ENCODE measurements around the gene LCLAT1. TPM values are rescaled to one million over a fixed set of nuclear protein-coding genes. Genes with fewer than 3 reads are reported as not detected.

LCLAT1 gene
- total and polyA plus RNA-seq, 4 donors = 2.3 to 22.3 (median 9.4) TPM

DNA sequence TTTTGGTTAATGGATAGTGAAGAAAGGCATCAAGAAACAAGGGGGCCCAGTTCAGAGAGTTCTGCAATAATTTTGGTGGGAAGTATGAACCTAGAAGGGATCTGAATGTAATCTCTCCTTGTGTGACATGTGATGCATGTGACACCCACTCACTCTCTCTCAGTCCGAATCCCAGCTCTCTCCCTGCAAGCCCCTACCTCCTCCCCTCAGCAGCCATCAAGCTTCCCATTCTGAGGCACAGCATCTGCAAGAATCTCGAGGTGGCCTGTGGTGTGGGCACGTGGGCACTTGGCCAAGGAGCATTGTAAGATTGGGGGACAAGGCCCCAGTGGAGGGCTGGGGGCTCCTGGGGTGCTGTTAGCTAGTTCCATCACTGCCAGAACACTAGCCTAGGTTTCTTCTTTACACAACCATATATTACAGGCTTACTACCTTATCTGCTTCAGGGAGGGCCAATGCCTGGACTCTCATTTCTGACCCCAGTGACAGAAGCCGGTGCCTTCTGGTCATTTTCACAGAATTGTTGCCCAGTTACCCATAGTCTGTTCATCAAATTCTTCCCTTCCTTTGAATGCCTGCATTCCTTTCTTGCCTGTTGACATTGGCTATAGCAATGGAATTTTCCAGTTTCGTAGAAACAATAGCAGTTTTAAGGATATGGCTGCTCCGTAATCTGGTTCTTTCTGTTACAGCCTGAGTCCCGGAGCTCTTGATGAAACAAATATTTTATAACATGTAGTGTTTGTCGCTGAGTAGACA, 13.3 kb upstream of the LCLAT1 start:
- Histone ChIP-seq H3K4me3 (ENCODE audit: low read length in 2 of 2) (no peak overlapping the region), H3K4me1 (ENCODE audit: control insufficient read depth in 1 of 2, insufficient read depth in 2 of 2, low read length in 2 of 2) (peaks cover 0 to 1% of the 10 kb centered on the region in 2 donors), H3K27ac (ENCODE audit: low read depth in 1 of 2, low read length in 2 of 2) (peak overlapping the region in 1 of 2 donors; percentile 96), H3K9me3 (ENCODE audit: control insufficient read depth, low read length) (no peaks in the 10 kb centered on the region), H3K36me3 (ENCODE audit: control insufficient read depth in 1 of 2, insufficient read depth in 2 of 2, low read length in 1 of 2) (no peaks in the 10 kb centered on the region), H3K27me3 (ENCODE audit: control insufficient read depth in 1 of 2, insufficient read depth in 2 of 2, low read length in 1 of 2) (no peaks in the 10 kb centered on the region)
- WGBS, 2 donors = 13 to 14% methylated on average over 8 of the region's 8 CpGs
- ATAC-seq (ENCODE audit: low FRiP score) = no peak
- DNase-seq = no peak
- intact Hi-C loops (cut with DNase I) = no loop called here

DNA sequence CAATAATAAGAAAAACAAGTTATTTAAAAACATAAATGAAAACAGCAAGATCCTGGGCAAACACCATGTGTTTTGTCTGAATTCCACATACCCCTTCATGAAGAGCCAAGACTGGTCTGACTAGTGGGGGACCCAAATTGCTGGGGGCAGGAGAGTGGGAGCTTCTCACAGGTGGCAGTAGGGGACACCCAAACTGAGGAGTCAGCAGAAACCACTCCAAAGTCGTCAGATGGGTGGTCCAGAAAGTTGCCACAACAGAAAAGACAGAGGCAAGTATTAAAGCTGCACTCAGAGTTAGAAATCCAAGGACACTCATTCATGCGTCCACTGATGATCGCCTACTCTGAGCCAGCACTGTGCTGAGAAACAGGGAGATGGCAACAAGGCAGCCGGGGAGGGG, 12.3 kb upstream of the LCLAT1 start:
- DNase-seq (no peak), ATAC-seq (ENCODE audit: low FRiP score) (no peak)
- Histone ChIP-seq H3K36me3 (ENCODE audit: control insufficient read depth in 1 of 2, insufficient read depth in 2 of 2, low read length in 1 of 2) (no peaks in the 10 kb centered on the region), H3K27ac (ENCODE audit: low read depth in 1 of 2, low read length in 2 of 2) (peak overlapping the region in 1 of 2 donors; percentile 42), H3K4me3 (ENCODE audit: low read length in 2 of 2) (no peak overlapping the region), H3K27me3 (ENCODE audit: control insufficient read depth in 1 of 2, insufficient read depth in 2 of 2, low read length in 1 of 2) (no peaks in the 10 kb centered on the region), H3K9me3 (ENCODE audit: control insufficient read depth, low read length) (no peaks in the 10 kb centered on the region), H3K4me1 (ENCODE audit: control insufficient read depth in 1 of 2, insufficient read depth in 2 of 2, low read length in 2 of 2) (peaks cover 0 to 1% of the 10 kb centered on the region in 2 donors)
- intact Hi-C loops (cut with DNase I) = no loop called here
- WGBS, 2 donors = 81 to 84% methylated on average over 4 of the region's 4 CpGs

DNA sequence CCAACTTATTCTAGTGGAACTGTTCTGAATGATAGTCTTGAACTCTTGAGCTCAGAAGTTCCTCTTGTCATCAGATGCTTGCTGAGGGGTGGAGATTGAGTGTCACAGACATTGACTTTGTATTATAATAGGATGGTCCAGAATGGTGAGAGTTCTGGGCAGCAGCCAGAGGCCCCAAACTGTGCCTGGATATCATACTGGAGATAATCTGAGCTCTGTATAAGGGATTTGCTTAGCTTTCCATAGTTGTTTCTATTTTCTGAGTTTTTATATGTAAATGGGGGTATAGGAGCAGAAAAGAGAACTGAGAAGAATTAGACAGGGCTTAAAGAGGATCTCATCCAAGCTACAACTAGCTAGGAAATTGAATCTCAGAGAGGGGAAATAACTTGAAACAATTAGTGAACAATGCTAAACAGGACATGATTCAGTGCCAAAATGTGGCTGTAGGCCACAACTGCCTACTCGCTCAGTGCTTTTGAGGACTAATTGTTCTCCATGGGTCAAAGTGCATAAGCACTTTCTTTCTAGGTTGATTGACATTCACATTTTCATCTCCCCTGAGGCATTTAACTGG, 10.1 kb upstream of the LCLAT1 start:
- ATAC-seq (ENCODE audit: low FRiP score) = no peak

DNA sequence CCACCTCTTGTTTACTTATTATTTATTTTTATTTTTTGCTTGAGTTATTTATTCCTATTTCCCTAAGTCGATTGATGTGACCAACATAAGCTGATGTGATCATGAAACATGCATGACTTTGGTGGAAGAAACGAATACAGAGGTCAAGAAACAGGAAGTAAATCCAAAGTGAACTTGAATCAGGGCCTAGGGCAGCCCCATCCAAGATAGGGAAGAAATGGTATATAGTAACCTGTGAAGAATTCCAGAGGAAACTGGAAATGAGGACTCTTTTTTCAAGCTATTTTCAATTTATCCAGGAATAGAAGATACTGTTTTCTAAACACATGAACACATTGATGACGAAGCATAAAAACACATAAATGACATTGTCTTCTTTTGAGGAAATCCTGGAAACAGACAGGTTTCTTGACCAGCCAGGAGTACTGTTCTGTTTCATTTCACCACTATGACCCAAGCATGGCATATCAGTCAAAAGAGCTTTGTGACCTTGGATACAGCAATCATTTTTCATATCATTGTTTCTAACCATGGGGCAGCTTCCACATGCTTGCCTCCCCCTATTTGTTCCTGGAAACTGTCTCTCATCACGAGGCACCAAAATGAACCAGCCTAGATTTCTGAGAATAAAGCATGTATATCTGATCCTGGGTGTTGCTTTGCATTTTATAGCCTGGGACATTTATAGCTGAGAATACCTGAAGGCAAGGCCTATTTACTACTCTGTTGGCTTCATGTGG, 9.1 kb upstream of the LCLAT1 start:
- intact Hi-C loops (cut with DNase I) = no loop called here
- Histone ChIP-seq H3K4me1 (ENCODE audit: control insufficient read depth in 1 of 2, insufficient read depth in 2 of 2, low read length in 2 of 2) (peaks cover 0 to 1% of the 10 kb centered on the region in 2 donors), H3K27me3 (ENCODE audit: control insufficient read depth in 1 of 2, insufficient read depth in 2 of 2, low read length in 1 of 2) (no peaks in the 10 kb centered on the region), H3K4me3 (ENCODE audit: low read length in 2 of 2) (no peak overlapping the region), H3K27ac (ENCODE audit: low read depth in 1 of 2, low read length in 2 of 2) (peak overlapping the region in 1 of 2 donors; percentile 67), H3K36me3 (ENCODE audit: control insufficient read depth in 1 of 2, insufficient read depth in 2 of 2, low read length in 1 of 2) (no peaks in the 10 kb centered on the region), H3K9me3 (ENCODE audit: control insufficient read depth, low read length) (no peaks in the 10 kb centered on the region)
- ATAC-seq (ENCODE audit: low FRiP score) = no peak
- WGBS, 2 donors = 67 to 68% methylated on average over 4 of the region's 4 CpGs
- no peak for DNase-seq

More for the DNA sequence above, 10.1 kb upstream of the LCLAT1 start:
- Histone ChIP-seq H3K4me3 (ENCODE audit: low read length in 2 of 2) (no peak overlapping the region), H3K27me3 (ENCODE audit: control insufficient read depth in 1 of 2, insufficient read depth in 2 of 2, low read length in 1 of 2) (no peaks in the 10 kb centered on the region), H3K4me1 (ENCODE audit: control insufficient read depth in 1 of 2, insufficient read depth in 2 of 2, low read length in 2 of 2) (peaks cover 0 to 1% of the 10 kb centered on the region in 2 donors), H3K27ac (ENCODE audit: low read depth in 1 of 2, low read length in 2 of 2) (no peak overlapping the region), H3K36me3 (ENCODE audit: control insufficient read depth in 1 of 2, insufficient read depth in 2 of 2, low read length in 1 of 2) (no peaks in the 10 kb centered on the region), H3K9me3 (ENCODE audit: control insufficient read depth, low read length) (no peaks in the 10 kb centered on the region)
- WGBS, 2 donors = 64 to 77% methylated on average over 1 of the region's 1 CpG
- intact Hi-C loops (cut with DNase I) = no loop called here
- DNase-seq = no peak

DNA sequence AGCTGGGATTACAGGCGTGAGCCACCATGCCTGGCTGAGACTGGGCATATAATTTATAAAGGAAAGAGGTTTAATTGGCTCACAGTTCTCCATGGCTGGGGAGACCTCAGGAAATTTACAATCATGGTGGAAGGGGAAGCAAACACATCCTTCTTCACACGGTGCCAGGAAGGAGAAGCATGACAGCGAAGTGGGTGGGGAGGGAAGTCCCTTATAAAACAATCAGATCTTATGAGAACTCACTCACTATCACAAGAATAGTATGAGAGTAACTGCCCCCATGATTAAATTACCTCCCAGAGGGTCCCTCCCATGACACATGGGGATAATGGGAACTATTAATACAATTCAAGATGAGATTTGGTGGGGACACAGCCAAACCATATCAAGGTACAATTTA, 7.8 kb upstream of the LCLAT1 start:
- no peak overlapping the region for H3K4me3 ChIP-seq (ENCODE audit: low read length in 2 of 2)
- 96 to 98% methylated on average over 3 of the region's 3 CpGs for WGBS, 2 donors
- no peak overlapping the region for H3K27ac ChIP-seq (ENCODE audit: low read depth in 1 of 2, low read length in 2 of 2)
- no peaks in the 10 kb centered on the region for H3K27me3 ChIP-seq (ENCODE audit: control insufficient read depth in 1 of 2, insufficient read depth in 2 of 2, low read length in 1 of 2)
- no peaks in the 10 kb centered on the region for H3K36me3 ChIP-seq (ENCODE audit: control insufficient read depth in 1 of 2, insufficient read depth in 2 of 2, low read length in 1 of 2)
- DNase-seq (no peak), ATAC-seq (ENCODE audit: low FRiP score) (no peak)
- intact Hi-C loops (cut with DNase I) = no loop called here
- no peaks in the 10 kb centered on the region for H3K9me3 ChIP-seq (ENCODE audit: control insufficient read depth, low read length)
- H3K4me1 ChIP-seq (ENCODE audit: control insufficient read depth in 1 of 2, insufficient read depth in 2 of 2, low read length in 2 of 2) = peaks cover 0 to 1% of the 10 kb centered on the region in 2 donors

DNA sequence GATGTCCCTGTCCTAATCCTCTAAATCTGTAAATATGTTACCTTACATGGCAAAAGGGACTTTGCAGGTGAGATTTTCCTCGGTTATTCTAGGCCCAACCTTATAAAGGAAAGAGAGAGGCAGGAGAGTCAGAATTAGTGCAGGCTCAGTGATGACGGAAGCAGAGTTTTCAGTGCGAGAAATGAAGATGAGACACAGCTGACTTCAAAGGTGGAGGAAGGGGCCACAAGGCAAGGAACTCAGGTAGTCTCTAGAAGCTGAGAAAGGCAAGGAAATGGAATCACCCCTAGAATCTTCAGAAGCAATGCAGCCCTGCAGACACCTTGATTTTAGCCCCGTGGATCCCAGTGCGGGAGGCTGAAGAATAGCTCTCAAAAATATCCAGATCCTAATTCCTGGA, 7.2 kb upstream of the LCLAT1 start:
- Histone ChIP-seq H3K9me3 (ENCODE audit: control insufficient read depth, low read length) (no peaks in the 10 kb centered on the region), H3K4me3 (ENCODE audit: low read length in 2 of 2) (no peak overlapping the region), H3K36me3 (ENCODE audit: control insufficient read depth in 1 of 2, insufficient read depth in 2 of 2, low read length in 1 of 2) (no peaks in the 10 kb centered on the region), H3K27ac (ENCODE audit: low read depth in 1 of 2, low read length in 2 of 2) (no peak overlapping the region), H3K4me1 (ENCODE audit: control insufficient read depth in 1 of 2, insufficient read depth in 2 of 2, low read length in 2 of 2) (peaks cover 0 to 1% of the 10 kb centered on the region in 2 donors), H3K27me3 (ENCODE audit: control insufficient read depth in 1 of 2, insufficient read depth in 2 of 2, low read length in 1 of 2) (no peaks in the 10 kb centered on the region)
- intact Hi-C loops (cut with DNase I) = no loop called here
- DNase-seq = no peak
- 97 to 99% methylated on average over 5 of the region's 5 CpGs for WGBS, 2 donors
- no peak for ATAC-seq (ENCODE audit: low FRiP score)

DNA sequence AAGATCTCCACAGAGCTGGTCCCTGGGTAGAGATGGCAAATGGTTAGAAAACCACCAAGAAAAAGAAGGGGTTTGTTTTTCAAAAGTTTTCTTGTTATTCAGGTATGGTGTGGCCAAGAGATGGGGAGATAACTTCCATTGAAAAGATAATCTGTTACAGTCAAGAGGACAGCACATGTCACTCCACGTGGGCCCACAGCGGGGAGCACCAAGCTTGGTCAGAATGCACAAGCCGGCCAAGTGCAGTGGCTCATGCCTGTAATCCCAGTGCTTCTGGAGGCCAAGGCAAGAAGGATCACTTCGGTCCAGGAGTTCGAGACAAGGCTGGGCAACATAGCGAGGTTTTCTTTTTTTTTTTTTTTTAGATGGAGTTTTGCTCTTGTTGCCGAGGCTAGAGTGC, 6.0 kb upstream of the LCLAT1 start:
- no peak for ATAC-seq (ENCODE audit: low FRiP score)
- 95% methylated on average over 7 of the region's 7 CpGs for WGBS, 2 donors
- Histone ChIP-seq H3K4me1 (ENCODE audit: control insufficient read depth in 1 of 2, insufficient read depth in 2 of 2, low read length in 2 of 2) (peaks cover 0 to 1% of the 10 kb centered on the region in 2 donors), H3K36me3 (ENCODE audit: control insufficient read depth in 1 of 2, insufficient read depth in 2 of 2, low read length in 1 of 2) (no peaks in the 10 kb centered on the region), H3K27ac (ENCODE audit: low read depth in 1 of 2, low read length in 2 of 2) (no peak overlapping the region), H3K9me3 (ENCODE audit: control insufficient read depth, low read length) (no peaks in the 10 kb centered on the region), H3K4me3 (ENCODE audit: low read length in 2 of 2) (no peak overlapping the region), H3K27me3 (ENCODE audit: control insufficient read depth in 1 of 2, insufficient read depth in 2 of 2, low read length in 1 of 2) (no peaks in the 10 kb centered on the region)
- DNase-seq = no peak
- intact Hi-C loops (cut with DNase I) = no loop called here

DNA sequence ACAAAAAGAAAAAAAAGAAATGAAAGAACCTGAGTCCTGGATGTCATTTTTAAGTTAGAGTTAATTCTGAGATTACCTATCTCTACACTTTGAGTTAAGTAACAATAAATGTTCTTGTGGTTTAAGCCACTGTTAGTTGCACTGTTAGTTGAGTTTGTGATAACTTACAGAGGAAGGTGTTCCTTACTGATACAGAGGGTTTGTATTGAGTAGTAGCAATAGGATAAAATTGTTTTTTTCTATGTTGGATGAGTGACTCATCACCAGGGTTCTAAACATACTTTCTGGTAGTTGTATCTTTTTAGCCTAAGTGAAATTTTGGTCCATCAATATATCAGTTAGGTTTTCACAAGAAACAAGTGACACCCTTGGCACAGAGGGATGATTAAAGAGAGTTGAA, 4.0 kb upstream of the LCLAT1 start:
- DNase-seq = no peak
- intact Hi-C loops (cut with DNase I) = no loop called here

More for the DNA sequence above, 4.0 kb upstream of the LCLAT1 start:
- H3K36me3 ChIP-seq (ENCODE audit: control insufficient read depth in 1 of 2, insufficient read depth in 2 of 2, low read length in 1 of 2) = no peaks in the 10 kb centered on the region
- H3K9me3 ChIP-seq (ENCODE audit: control insufficient read depth, low read length) = no peaks in the 10 kb centered on the region
- no peak for ATAC-seq (ENCODE audit: low FRiP score)
- no peak overlapping the region for H3K4me3 ChIP-seq (ENCODE audit: low read length in 2 of 2)
- no peaks in the 10 kb centered on the region for H3K27me3 ChIP-seq (ENCODE audit: control insufficient read depth in 1 of 2, insufficient read depth in 2 of 2, low read length in 1 of 2)
- no peaks in the 10 kb centered on the region for H3K4me1 ChIP-seq (ENCODE audit: control insufficient read depth in 1 of 2, insufficient read depth in 2 of 2, low read length in 2 of 2)
- no peak overlapping the region for H3K27ac ChIP-seq (ENCODE audit: low read depth in 1 of 2, low read length in 2 of 2)

Data from aorta (tissue), 5 donors.